ENCODE results near the gene RPL12. TPM values are rescaled to one million over a fixed set of nuclear protein-coding genes. Genes with fewer than 3 reads are reported as not detected.

RPL12 gene
- total RNA-seq, 2 experiments from 2014 or later, result 1,248 to 1,328 TPM

DNA sequence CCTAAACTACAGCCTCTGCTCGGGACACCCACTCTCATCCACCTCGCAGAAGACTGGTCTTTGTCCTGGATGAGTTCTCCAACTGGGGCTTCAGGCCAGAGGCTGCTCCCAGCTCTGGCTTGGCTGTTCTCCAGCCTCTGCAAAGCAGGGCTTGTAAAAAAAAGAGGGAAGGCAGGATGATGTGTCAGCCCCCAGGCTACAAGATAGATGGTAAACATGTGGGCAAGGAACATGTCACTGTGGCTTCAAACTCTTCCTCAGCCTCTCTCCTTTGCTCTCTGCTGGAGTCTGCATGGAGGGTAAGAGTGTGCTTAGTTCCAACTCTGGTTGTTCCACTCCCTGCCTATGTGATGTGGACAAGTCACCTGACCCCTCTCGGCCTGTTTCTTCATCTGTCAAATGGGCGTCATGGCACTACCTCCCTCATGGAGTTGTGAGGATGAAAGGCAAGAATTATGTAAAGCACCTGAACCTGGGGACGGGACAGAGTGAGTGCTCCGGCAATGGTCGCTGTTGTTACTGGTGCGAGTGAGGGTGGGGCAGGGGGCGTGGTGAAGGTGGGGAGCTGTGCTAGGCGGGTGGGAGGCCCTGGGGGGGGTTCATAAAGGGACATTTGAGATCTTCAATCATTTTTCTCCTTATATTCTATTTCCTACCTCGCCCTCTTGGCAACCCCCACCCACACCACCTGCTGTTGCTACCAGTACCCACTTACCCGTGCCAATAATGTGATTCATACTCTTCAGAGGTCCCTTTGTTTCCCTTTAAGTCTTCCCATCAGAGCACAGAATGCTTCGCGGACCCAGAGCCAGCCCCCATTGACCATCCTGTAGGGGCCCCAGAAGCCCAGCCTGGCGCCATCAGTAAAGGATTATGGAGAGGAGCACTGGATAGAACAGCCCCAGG lies 33.8 kb downstream of the RPL12 start:
- Mint-ChIP-seq H3K4me3 (no peak overlapping the region), H3K27ac (no peak overlapping the region), H3K9me3 (ENCODE audit: insufficient read depth) (no peaks in the 10 kb centered on the region), H3K27me3 (ENCODE audit: low read depth) (peaks cover 22% of the 10 kb centered on the region), H3K36me3 (ENCODE audit: low read depth) (no peaks in the 10 kb centered on the region), H3K4me1 (ENCODE audit: low read depth) (peaks cover 4% of the 10 kb centered on the region)
- ChIA-PET CTCF (interaction anchor here (0.9 to 3.3 kb wide), 5 partner anchors 25 to 202 kb away, joined by 3 to 12 read pairs (median 3); no protein-coding TSS in a partner anchor), POLR2A (no interaction called here)
- DNase-seq, result no peak
- no peak for ATAC-seq

GRCh38 chr9:127415657-127416056 lies 35.5 kb downstream of the RPL12 start:
- no peaks in the 10 kb centered on the region for H3K9me3 Mint-ChIP-seq (ENCODE audit: insufficient read depth)
- DNase-seq (no peak), ATAC-seq (no peak)
- H3K4me1 Mint-ChIP-seq (ENCODE audit: low read depth), result no peaks in the 10 kb centered on the region
- H3K27ac Mint-ChIP-seq, result no peak overlapping the region
- H3K36me3 Mint-ChIP-seq (ENCODE audit: low read depth), result no peaks in the 10 kb centered on the region
- no peak overlapping the region for H3K4me3 Mint-ChIP-seq
- ChIA-PET CTCF (interaction anchor here (1.0 kb wide), 1 partner anchor 19 kb away, joined by 4 read pairs; the partner anchor contains the start of gene SLC2A8), POLR2A (interaction anchor here (0.9 kb wide), 1 partner anchor 8 kb away, joined by 3 read pairs; the partner anchor contains the start of gene ZNF79)
- H3K27me3 Mint-ChIP-seq (ENCODE audit: low read depth), result peaks cover 24% of the 10 kb centered on the region

DNA sequence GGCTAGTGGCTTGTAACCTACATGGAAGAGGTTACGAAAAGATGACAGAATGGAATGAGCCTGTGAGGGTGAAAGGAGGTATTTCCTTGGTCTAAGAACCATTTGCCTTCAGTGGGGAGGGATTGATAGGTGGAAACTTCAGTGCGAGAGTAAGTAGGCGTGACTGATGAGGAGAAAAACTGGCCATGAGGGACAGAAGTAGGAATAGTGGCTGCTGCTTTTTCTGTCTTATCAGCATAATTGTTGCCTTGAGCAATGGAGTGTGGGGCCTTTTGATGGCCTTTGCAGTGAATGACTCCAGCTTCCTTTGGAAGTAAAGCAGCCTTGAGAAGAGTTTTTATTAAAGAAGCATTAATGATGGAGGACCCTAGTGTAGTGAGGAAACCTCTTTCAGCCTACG lies 36.1 kb downstream of the RPL12 start:
- H3K4me1 Mint-ChIP-seq (ENCODE audit: low read depth), result no peaks in the 10 kb centered on the region
- no peak for ATAC-seq
- POLR2A ChIA-PET, result interaction anchor here (0.9 kb wide), 1 partner anchor 9 kb away, joined by 3 read pairs; the partner anchor contains the start of gene ZNF79
- no peak overlapping the region for H3K4me3 Mint-ChIP-seq
- no peak for DNase-seq
- H3K9me3 Mint-ChIP-seq (ENCODE audit: insufficient read depth), result no peaks in the 10 kb centered on the region
- no peak overlapping the region for H3K27ac Mint-ChIP-seq
- no peaks in the 10 kb centered on the region for H3K36me3 Mint-ChIP-seq (ENCODE audit: low read depth)
- H3K27me3 Mint-ChIP-seq (ENCODE audit: low read depth), result peaks cover 24% of the 10 kb centered on the region
- CTCF ChIA-PET, result interaction anchor here (1.0 kb wide), 1 partner anchor 18 kb away, joined by 4 read pairs; the partner anchor contains the start of gene SLC2A8

DNA sequence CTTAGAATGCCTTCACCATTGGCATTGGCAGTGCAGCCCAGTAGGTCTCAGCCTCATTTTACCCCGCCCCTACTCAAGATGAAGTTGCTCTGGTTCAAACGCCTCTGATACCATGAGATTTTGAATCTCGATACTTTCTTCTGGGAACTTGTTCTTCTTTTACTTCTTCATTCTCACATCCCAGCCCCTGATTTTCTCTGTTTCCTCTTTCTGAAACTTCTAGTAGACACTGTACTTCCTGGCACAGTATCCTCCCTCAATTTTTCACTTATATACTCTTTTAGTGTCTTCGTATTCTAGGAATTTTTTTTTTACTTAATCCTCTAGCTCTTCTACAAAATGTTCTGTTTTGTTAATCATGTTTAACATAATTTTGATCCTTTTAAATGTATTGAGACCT lies 40.1 kb downstream of the RPL12 start:
- Mint-ChIP-seq H3K9me3 (ENCODE audit: insufficient read depth) (no peaks in the 10 kb centered on the region), H3K36me3 (ENCODE audit: low read depth) (no peaks in the 10 kb centered on the region), H3K27me3 (ENCODE audit: low read depth) (peaks cover 20% of the 10 kb centered on the region), H3K4me1 (ENCODE audit: low read depth) (no peaks in the 10 kb centered on the region), H3K27ac (no peak overlapping the region), H3K4me3 (no peak overlapping the region)
- ChIA-PET CTCF (no interaction called here), POLR2A (no interaction called here)
- no peak for DNase-seq
- ATAC-seq, result no peak

- Mint-ChIP-seq H3K36me3 (ENCODE audit: low read depth) (no peaks in the 10 kb centered on the region), H3K4me3 (no peak overlapping the region), H3K9me3 (ENCODE audit: insufficient read depth) (no peaks in the 10 kb centered on the region), H3K27me3 (ENCODE audit: low read depth) (peaks cover 2% of the 10 kb centered on the region), H3K4me1 (ENCODE audit: low read depth) (no peaks in the 10 kb centered on the region), H3K27ac (no peak overlapping the region)
- DNase-seq, result no peak
- ATAC-seq, result no peak
- POLR2A ChIA-PET, result interaction anchor here (0.6 kb wide), 1 partner anchor 44 kb away, joined by 3 read pairs; the partner anchor contains the start of genes LRSAM1 and RPL12
- CTCF ChIA-PET, result interaction anchor here (0.7 to 1.4 kb wide), 3 partner anchors 11 to 662 kb away, joined by 3 to 5 read pairs (median 3); partner anchors contain the start of gene SLC2A8
These were observed 43.7 kb downstream of the RPL12 start for GRCh38 chr9:127407492-127407843.

DNA sequence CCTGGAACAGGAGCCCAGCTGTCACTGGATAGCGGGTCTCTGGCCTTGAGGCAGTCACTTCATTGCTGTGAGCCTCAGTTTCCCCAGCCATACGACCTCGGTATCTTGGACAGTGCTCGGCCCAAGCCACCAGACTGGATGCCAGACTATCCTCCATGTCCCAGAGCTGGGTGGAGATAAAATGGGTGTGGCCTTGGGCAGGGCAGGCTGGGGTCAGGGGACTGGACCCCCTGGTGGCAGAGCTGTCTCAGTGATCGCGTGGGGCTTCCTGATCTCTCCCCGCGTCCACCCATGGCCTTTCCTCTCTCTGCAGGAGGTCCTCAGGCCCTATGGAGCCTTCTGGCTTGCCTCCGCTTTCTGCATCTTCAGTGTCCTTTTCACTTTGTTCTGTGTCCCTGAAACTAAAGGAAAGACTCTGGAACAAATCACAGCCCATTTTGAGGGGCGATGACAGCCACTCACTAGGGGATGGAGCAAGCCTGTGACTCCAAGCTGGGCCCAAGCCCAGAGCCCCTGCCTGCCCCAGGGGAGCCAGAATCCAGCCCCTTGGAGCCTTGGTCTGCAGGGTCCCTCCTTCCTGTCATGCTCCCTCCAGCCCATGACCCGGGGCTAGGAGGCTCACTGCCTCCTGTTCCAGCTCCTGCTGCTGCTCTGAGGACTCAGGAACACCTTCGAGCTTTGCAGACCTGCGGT lies 44.3 kb downstream of the RPL12 start:
- Mint-ChIP-seq H3K9me3 (ENCODE audit: insufficient read depth) (no peaks in the 10 kb centered on the region), H3K27me3 (ENCODE audit: low read depth) (peaks cover under 1% of the 10 kb centered on the region), H3K4me3 (no peak overlapping the region), H3K36me3 (ENCODE audit: low read depth) (no peaks in the 10 kb centered on the region), H3K27ac (no peak overlapping the region), H3K4me1 (ENCODE audit: low read depth) (no peaks in the 10 kb centered on the region)
- ATAC-seq (no peak), DNase-seq (no peak)
- ChIA-PET POLR2A (interaction anchor here (0.6 kb wide), 1 partner anchor 44 kb away, joined by 3 read pairs; the partner anchor contains the start of genes LRSAM1 and RPL12), CTCF (interaction anchor here (0.7 to 1.4 kb wide), 3 partner anchors 10 to 661 kb away, joined by 3 to 5 read pairs (median 3); partner anchors contain the start of gene SLC2A8)

GRCh38 chr9:127405344-127406125 lies 45.7 kb downstream of the RPL12 start:
- Mint-ChIP-seq H3K36me3 (ENCODE audit: low read depth) (no peaks in the 10 kb centered on the region), H3K4me3 (no peak overlapping the region), H3K9me3 (ENCODE audit: insufficient read depth) (no peaks in the 10 kb centered on the region), H3K27ac (no peak overlapping the region), H3K27me3 (ENCODE audit: low read depth) (no peaks in the 10 kb centered on the region), H3K4me1 (ENCODE audit: low read depth) (no peaks in the 10 kb centered on the region)
- ChIA-PET POLR2A (interaction anchor here (0.6 kb wide), 1 partner anchor 426 kb away, joined by 3 read pairs; no protein-coding TSS in a partner anchor), CTCF (no interaction called here)
- no peak for DNase-seq
- ATAC-seq, result no peak

GRCh38 chr9:127404631-127405030 lies 46.6 kb downstream of the RPL12 start:
- DNase-seq, result no peak
- H3K27ac Mint-ChIP-seq, result no peak overlapping the region

DNA sequence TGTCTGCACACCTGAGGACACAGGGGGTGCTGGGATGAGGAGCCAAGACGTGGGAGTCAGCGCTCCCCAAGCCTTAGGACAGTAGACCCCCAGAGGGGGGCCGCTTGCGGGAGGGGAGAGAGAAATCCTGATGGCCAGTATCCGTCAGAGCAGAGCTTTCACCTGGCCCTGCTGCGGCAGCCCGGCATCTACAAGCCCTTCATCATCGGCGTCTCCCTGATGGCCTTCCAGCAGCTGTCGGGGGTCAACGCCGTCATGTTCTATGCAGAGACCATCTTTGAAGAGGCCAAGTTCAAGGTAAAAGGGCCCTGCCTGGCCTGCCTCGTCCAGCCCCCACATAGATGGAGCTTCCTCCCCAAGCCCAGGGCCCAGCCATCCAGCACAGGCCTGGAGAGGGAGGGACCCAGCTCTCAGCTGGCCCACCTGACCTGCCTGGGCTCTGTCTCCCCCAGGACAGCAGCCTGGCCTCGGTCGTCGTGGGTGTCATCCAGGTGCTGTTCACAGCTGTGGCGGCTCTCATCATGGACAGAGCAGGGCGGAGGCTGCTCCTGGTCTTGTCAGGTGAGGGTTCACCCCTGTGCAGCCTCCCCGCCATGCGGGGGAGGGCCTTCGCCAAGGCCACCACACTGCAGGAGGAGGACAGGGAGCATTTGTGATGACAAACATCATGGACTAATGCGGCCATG lies 47.6 kb downstream of the RPL12 start:
- Mint-ChIP-seq H3K4me3 (no peak overlapping the region), H3K27ac (no peak overlapping the region), H3K27me3 (ENCODE audit: low read depth) (peaks cover 7% of the 10 kb centered on the region), H3K4me1 (ENCODE audit: low read depth) (no peaks in the 10 kb centered on the region), H3K9me3 (ENCODE audit: insufficient read depth) (no peaks in the 10 kb centered on the region), H3K36me3 (ENCODE audit: low read depth) (no peaks in the 10 kb centered on the region)
- no peak for ATAC-seq
- ChIA-PET CTCF (no interaction called here), POLR2A (no interaction called here)
- no peak for DNase-seq

More at GRCh38 chr9:127404631-127405030, 46.6 kb downstream of the RPL12 start:
- Mint-ChIP-seq H3K36me3 (ENCODE audit: low read depth) (no peaks in the 10 kb centered on the region), H3K4me3 (no peak overlapping the region), H3K27me3 (ENCODE audit: low read depth) (peaks cover 2% of the 10 kb centered on the region), H3K9me3 (ENCODE audit: insufficient read depth) (no peaks in the 10 kb centered on the region), H3K4me1 (ENCODE audit: low read depth) (no peaks in the 10 kb centered on the region)
- POLR2A ChIA-PET, result no interaction called here
- ATAC-seq, result no peak
- CTCF ChIA-PET, result no interaction called here

- POLR2A ChIA-PET, result interaction anchor here (1.0 kb wide), 1 partner anchor 49 kb away, joined by 5 read pairs; the partner anchor contains the start of genes LRSAM1 and RPL12
- ATAC-seq (no peak), DNase-seq (no peak)
- H3K4me3 Mint-ChIP-seq, result no peak overlapping the region
- no peaks in the 10 kb centered on the region for H3K9me3 Mint-ChIP-seq (ENCODE audit: insufficient read depth)
- no peak overlapping the region for H3K27ac Mint-ChIP-seq
- no peaks in the 10 kb centered on the region for H3K36me3 Mint-ChIP-seq (ENCODE audit: low read depth)
- H3K27me3 Mint-ChIP-seq (ENCODE audit: low read depth), result peaks cover 13% of the 10 kb centered on the region
- CTCF ChIA-PET, result interaction anchor here (0.7 kb wide), 1 partner anchor 21 kb away, joined by 3 read pairs; the partner anchor contains the start of gene ZNF79
- H3K4me1 Mint-ChIP-seq (ENCODE audit: low read depth), result peaks cover 6% of the 10 kb centered on the region
These were observed 48.7 kb downstream of the RPL12 start for GRCh38 chr9:127402401-127403090.
